ENCODE results near the gene NME9.

DNA sequence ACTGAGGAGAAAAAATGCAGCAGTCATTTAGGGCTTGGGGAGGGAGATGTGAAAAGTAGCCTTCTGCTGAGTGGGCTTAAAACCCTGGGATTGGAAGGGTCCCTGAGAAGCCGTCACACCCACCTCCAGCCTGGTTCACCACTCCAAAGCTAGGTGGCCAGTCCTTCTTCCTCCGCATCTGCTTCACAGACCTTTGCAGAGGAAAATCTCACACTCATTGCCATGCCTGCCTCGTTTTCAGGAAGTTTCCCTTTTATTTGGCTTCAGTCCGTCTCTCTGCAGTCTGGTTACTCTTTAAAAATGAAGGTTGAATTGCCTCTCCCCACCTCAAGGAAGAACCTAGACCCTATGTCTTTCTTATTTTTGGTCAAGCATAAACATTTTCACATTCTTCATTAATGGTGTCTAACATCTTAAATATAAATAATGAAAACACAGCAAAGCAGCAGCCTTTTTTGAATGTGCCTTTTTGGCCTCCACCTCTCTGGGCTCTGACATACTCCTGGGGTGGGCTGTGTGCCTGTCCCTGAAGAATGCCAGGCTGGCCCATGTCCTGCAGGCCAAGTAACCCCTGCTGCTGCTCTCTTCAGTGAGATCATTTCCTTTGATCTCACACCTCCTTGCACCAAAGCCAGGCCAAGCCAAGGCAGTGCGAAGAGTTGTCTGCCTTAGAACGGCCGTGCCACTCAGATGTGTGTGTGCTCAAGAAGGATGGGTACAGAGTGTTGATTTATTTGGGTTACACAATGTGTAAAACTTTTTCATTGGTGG, 29.7 kb upstream of the NME9 start:
- TF ChIP-seq, protein P1, sequence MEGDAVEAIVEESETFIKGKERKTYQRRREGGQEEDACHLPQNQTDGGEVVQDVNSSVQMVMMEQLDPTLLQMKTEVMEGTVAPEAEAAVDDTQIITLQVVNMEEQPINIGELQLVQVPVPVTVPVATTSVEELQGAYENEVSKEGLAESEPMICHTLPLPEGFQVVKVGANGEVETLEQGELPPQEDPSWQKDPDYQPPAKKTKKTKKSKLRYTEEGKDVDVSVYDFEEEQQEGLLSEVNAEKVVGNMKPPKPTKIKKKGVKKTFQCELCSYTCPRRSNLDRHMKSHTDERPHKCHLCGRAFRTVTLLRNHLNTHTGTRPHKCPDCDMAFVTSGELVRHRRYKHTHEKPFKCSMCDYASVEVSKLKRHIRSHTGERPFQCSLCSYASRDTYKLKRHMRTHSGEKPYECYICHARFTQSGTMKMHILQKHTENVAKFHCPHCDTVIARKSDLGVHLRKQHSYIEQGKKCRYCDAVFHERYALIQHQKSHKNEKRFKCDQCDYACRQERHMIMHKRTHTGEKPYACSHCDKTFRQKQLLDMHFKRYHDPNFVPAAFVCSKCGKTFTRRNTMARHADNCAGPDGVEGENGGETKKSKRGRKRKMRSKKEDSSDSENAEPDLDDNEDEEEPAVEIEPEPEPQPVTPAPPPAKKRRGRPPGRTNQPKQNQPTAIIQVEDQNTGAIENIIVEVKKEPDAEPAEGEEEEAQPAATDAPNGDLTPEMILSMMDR (IDR thresholded peaks at IDR 0.05) = no peak
- TF ChIP-seq POLR2AphosphoS5 (IDR thresholded peaks at IDR 0.05) (no peak), EP300 (IDR thresholded peaks at IDR 0.05) (no peak)

Data from suprapubic skin (tissue), 4 donors.